H1 (cell line): ENCODE data around the gene UBE3A. TPM values are rescaled to one million over a fixed set of nuclear protein-coding genes. Genes with fewer than 3 reads are reported as not detected.

Experiments
- CTCF ChIA-PET: fragments of 300-600 bp; sonication (Branson Sonifier 250); formaldehyde crosslinking; loops from one replicate; lab custom pipeline; 2021; ENCODE audit not compliant: partially characterized antibody; lab: Charles Lee
- POLR2A ChIA-PET: fragments of 300-600 bp; sonication (Branson Sonifier 250); formaldehyde crosslinking; loops from one replicate; lab custom pipeline; 2021; ENCODE audit warnings: inconsistent platforms; ENCODE audit not compliant: partially characterized antibody; lab: Charles Lee
- DNase-seq, 2 experiments: peaks; one replicate each; pipeline versions ENCODE4 v3.0.0 to v3.0.0-alpha.2; 2010 to 2022; ENCODE audit warnings: low spot score in 2 of 2, low read depth in 1 of 2, mixed read lengths in 1 of 2
- FAIRE-seq: peaks from 2 replicates; lab custom pipeline; 2011; peaks lifted over from hg19 to GRCh38; lab: Jason Lieb, UNC
- H2AFZ ChIP-seq: 2 replicates; pipeline ENCODE4 v1.8.1; 2012; ENCODE audit warnings: low read length, inconsistent platforms
- H2AK5ac ChIP-seq: 2 replicates; pipeline ENCODE4 v1.6.1; 2013; ENCODE audit warnings: low read depth, low read length
- H2BK120ac ChIP-seq: replicated peaks from 2 replicates; pipeline ENCODE3; 2013; ENCODE audit warnings: low read depth, low read length, inconsistent platforms
- H2BK12ac ChIP-seq: 2 replicates; pipeline ENCODE4 v1.6.1; 2013; ENCODE audit warnings: low read depth, low read length
- H2BK15ac ChIP-seq: 2 replicates; pipeline ENCODE4 v1.6.1; 2013; ENCODE audit warnings: low read length
- H2BK20ac ChIP-seq: 2 replicates; pipeline ENCODE4 v1.6.1; 2013; ENCODE audit warnings: low read length
- H2BK5ac ChIP-seq: 2 replicates; pipeline ENCODE4 v1.6.1; 2013; ENCODE audit warnings: low read depth, low read length
- H3K14ac ChIP-seq: 2 replicates; pipeline ENCODE4 v1.6.1; 2013; ENCODE audit warnings: inconsistent platforms; ENCODE audit not compliant: insufficient read length
- H3K18ac ChIP-seq: 2 replicates; pipeline ENCODE4 v1.6.1; 2013; ENCODE audit warnings: low read length; ENCODE audit errors: extremely low read depth
- H3K23ac ChIP-seq: 2 replicates; pipeline ENCODE4 v1.6.1; 2013; ENCODE audit warnings: inconsistent platforms; ENCODE audit not compliant: insufficient read length
- H3K23me2 ChIP-seq: 2 replicates; pipeline ENCODE4 v1.6.1; 2013; ENCODE audit warnings: low read depth, low read length
- H3K27ac ChIP-seq: 2 replicates; pipeline ENCODE4 v1.6.1; 2011; ENCODE audit warnings: low read depth, low read length, inconsistent platforms
- H3K27me3 ChIP-seq, 4 experiments: replicated peaks in 1 of 4; 1 replicate in 1 of 4; 2 replicates in 3 of 4; pipeline versions ENCODE4 v1.6.1 to v1.8.1; 2011 to 2013; ENCODE audit warnings: low read length in 3 of 4, mild to moderate bottlenecking in 3 of 4, inconsistent platforms in 2 of 4, mixed read lengths in 2 of 4, moderate library complexity in 1 of 4; ENCODE audit not compliant: control insufficient read depth in 3 of 4, insufficient read depth in 3 of 4; ENCODE audit errors: extremely low read depth in 1 of 4
- H3K36me3 ChIP-seq, 4 experiments: 2 replicates each; pipeline versions ENCODE4 v1.6.1 to v1.8.1; 2011 to 2013; ENCODE audit warnings: mild to moderate bottlenecking in 4 of 4, low read length in 3 of 4, moderate library complexity in 2 of 4, control low read depth in 1 of 4, inconsistent platforms in 1 of 4; ENCODE audit not compliant: insufficient read depth in 4 of 4, control insufficient read depth in 2 of 4
- H3K4ac ChIP-seq: replicated peaks from 2 replicates; pipeline ENCODE3; 2013; ENCODE audit warnings: low read length, low read depth, mixed read lengths, inconsistent platforms; ENCODE audit not compliant: insufficient read length
- H3K4me1 ChIP-seq, 4 experiments: replicated peaks in 1 of 4; 1 replicate in 1 of 4; 2 replicates in 3 of 4; pipeline versions ENCODE4 v1.6.1 to v1.8.1; 2011 to 2013; ENCODE audit warnings: low read length in 3 of 4, inconsistent platforms in 2 of 4, mixed read lengths in 1 of 4; ENCODE audit not compliant: insufficient read depth in 4 of 4, control insufficient read depth in 3 of 4
- H3K4me2 ChIP-seq, 2 experiments: 2 replicates each; pipeline versions ENCODE4 v1.6.1 to v1.8.1; 2011 to 2013; ENCODE audit warnings: low read depth in 2 of 2, low read length in 2 of 2, control low read depth in 1 of 2, inconsistent platforms in 1 of 2, mild to moderate bottlenecking in 1 of 2; ENCODE audit not compliant: insufficient read depth in 1 of 2
- H3K4me3 ChIP-seq, 4 experiments: fragments of 200-600, 300-600 bp in 1 of 4; sonication (generic), shearing (Covaris generic), sonication (Bioruptor Twin) in 1 of 4; 2 replicates each; pipeline versions ENCODE4 v1.5.1 to v1.8.1; 2011 to 2016; ENCODE audit warnings: low read length in 4 of 4, low read depth in 3 of 4, control low read depth in 2 of 4, inconsistent platforms in 2 of 4, mild to moderate bottlenecking in 2 of 4, mixed read lengths in 1 of 4, moderate library complexity in 1 of 4; ENCODE audit not compliant: insufficient read depth in 2 of 4; ENCODE audit errors: extremely low read depth in 1 of 4
- H3K56ac ChIP-seq: replicated peaks from 2 replicates; pipeline ENCODE3; 2013; ENCODE audit warnings: low read depth, mild to moderate bottlenecking, mixed read lengths, low read length, inconsistent platforms; ENCODE audit not compliant: insufficient read length
- H3K79me1 ChIP-seq: 2 replicates; pipeline ENCODE4 v1.6.1; 2013; ENCODE audit warnings: low read depth, low read length, control low read depth
- H3K79me2 ChIP-seq, 2 experiments: 2 replicates each; pipeline versions ENCODE4 v1.6.1 to v1.8.1; 2012 to 2013; ENCODE audit warnings: low read length in 2 of 2, mild to moderate bottlenecking in 2 of 2, inconsistent platforms in 1 of 2; ENCODE audit not compliant: insufficient read depth in 2 of 2, control insufficient read depth in 1 of 2
- H3K9ac ChIP-seq, 4 experiments: replicated peaks in 1 of 4; 1 replicate in 1 of 4; 2 replicates in 3 of 4; pipeline versions ENCODE4 v1.6.1 to v1.8.1; 2011 to 2013; ENCODE audit warnings: low read depth in 3 of 4, low read length in 3 of 4, control low read depth in 2 of 4, mild to moderate bottlenecking in 2 of 4, moderate library complexity in 2 of 4, inconsistent platforms in 1 of 4; ENCODE audit errors: extremely low read depth in 1 of 4
- H3K9me3 ChIP-seq, 2 experiments: 2 replicates each; pipeline versions ENCODE4 v1.6.1 to v1.8.1; 2012 to 2013; ENCODE audit warnings: mild to moderate bottlenecking in 2 of 2, moderate library complexity in 2 of 2, control low read depth in 1 of 2, inconsistent platforms in 1 of 2, low read depth in 1 of 2, low read length in 1 of 2, mixed read lengths in 1 of 2; ENCODE audit not compliant: insufficient read depth in 2 of 2
- H4K20me1 ChIP-seq, 2 experiments: replicated peaks in 1 of 2; 2 replicates each; pipeline versions ENCODE3 to v1.8.1; 2011 to 2013; ENCODE audit warnings: inconsistent platforms in 2 of 2, low read length in 2 of 2, mild to moderate bottlenecking in 1 of 2; ENCODE audit not compliant: insufficient read depth in 2 of 2, control insufficient read depth in 1 of 2
- H4K5ac ChIP-seq: 2 replicates; pipeline ENCODE4 v1.6.1; 2013; ENCODE audit warnings: low read length, low read depth, mixed read lengths, inconsistent platforms; ENCODE audit not compliant: insufficient read length
- H4K8ac ChIP-seq: 2 replicates; pipeline ENCODE4 v1.8.0; 2013; ENCODE audit warnings: mild to moderate bottlenecking, moderate library complexity, low read length, inconsistent platforms; ENCODE audit not compliant: insufficient read depth; ENCODE audit errors: extremely low read depth
- H4K91ac ChIP-seq: replicated peaks from 2 replicates; pipeline ENCODE3; 2013; ENCODE audit warnings: low read length, mixed read lengths, inconsistent platforms; ENCODE audit not compliant: insufficient read length
- CHD2 ChIP-seq: IDR thresholded peaks from 2 replicates; pipeline ENCODE4 v1.6.1; 2012; ENCODE audit warnings: low read length, improper control_type of control experiment
- CTCF ChIP-seq, 3 experiments: IDR thresholded peaks; 1 replicate in 2 of 3; 2 replicates in 1 of 3; pipeline versions ENCODE4 v1.5.1 to v1.6.1; 2011; ENCODE audit warnings: low read length in 3 of 3, mild to moderate bottlenecking in 3 of 3, inconsistent platforms in 2 of 3, low read depth in 1 of 3, moderate library complexity in 1 of 3; ENCODE audit not compliant: insufficient read depth in 1 of 3; ENCODE audit errors: control extremely low read depth in 1 of 3
- EP300 ChIP-seq, 2 experiments: IDR thresholded peaks; 1 replicate in 1 of 2; 2 replicates in 1 of 2; pipeline ENCODE4 v1.6.1; 2011 to 2012; ENCODE audit warnings: low read depth in 2 of 2, low read length in 2 of 2, mild to moderate bottlenecking in 2 of 2, borderline replicate concordance in 1 of 2, inconsistent platforms in 1 of 2, moderate library complexity in 1 of 2
- EZH2 ChIP-seq: fragments of 200-600 bp; sonication (generic); IDR thresholded peaks from 2 replicates; pipeline ENCODE4 v1.7.1; 2012; ENCODE audit warnings: low read depth, mild to moderate bottlenecking, moderate library complexity, low read length, inconsistent platforms; ENCODE audit not compliant: severe bottlenecking
- HDAC6 ChIP-seq: IDR thresholded peaks from one replicate; pipeline ENCODE4 v1.7.1; 2012; ENCODE audit warnings: low read depth, mild to moderate bottlenecking, inconsistent platforms, low read length, moderate library complexity
- JUN ChIP-seq: IDR thresholded peaks from 2 replicates; pipeline ENCODE4 v1.6.1; 2011; ENCODE audit warnings: low read depth, mild to moderate bottlenecking, improper control_type of control experiment, low read length
- PHF8 ChIP-seq: fragments of 200-600 bp; sonication (generic); conservative IDR thresholded peaks from 2 replicates; pipeline ENCODE4 v1.7.1; 2012; ENCODE audit warnings: low read depth, mild to moderate bottlenecking, inconsistent platforms, low read length, moderate library complexity
- POLR2A ChIP-seq, 2 experiments: IDR thresholded peaks; 1 replicate in 1 of 2; 2 replicates in 1 of 2; pipeline ENCODE4 v1.6.1; 2011; ENCODE audit warnings: low read depth in 2 of 2, low read length in 2 of 2, mild to moderate bottlenecking in 2 of 2; ENCODE audit errors: control extremely low read depth in 1 of 2
- SIX5 ChIP-seq: IDR thresholded peaks from 2 replicates; pipeline ENCODE4 v1.6.1; 2011; ENCODE audit warnings: mild to moderate bottlenecking, low read depth, low read length
- SRF ChIP-seq: IDR thresholded peaks from 2 replicates; pipeline ENCODE4 v1.6.1; 2011; ENCODE audit warnings: mild to moderate bottlenecking, low read depth, low read length, moderate library complexity
- TEAD4 ChIP-seq: IDR thresholded peaks from 2 replicates; pipeline ENCODE4 v1.6.1; 2012; ENCODE audit warnings: low read depth, low read length, inconsistent platforms, mixed read lengths
- polyA plus RNA-seq, 7 experiments: library from polyadenylated mRNA; depleted of rRNA in 3 of 7; stranded (reverse) in 5 of 7; unstranded in 2 of 7; fragments of >200 nt in 5 of 7; fragments of 200-250 nt in 2 of 7; gene quantifications; 1 replicate in 5 of 7; 2 replicates in 1 of 7; 4 replicates in 1 of 7; pipeline versions ENCODE4 v1.2.1 to v1.2.3, GENCODE V29; 2011 to 2013; ENCODE audit warnings: missing spikeins in 2 of 7, mixed read lengths in 2 of 7
- total RNA-seq: library from RNA; stranded (reverse); fragmentation: NEBNext Ultra II Directional; extraction: Animal tissue kit (Norgen Biotek cat#: 25700); gene quantifications from 2 replicates; pipeline ENCODE4 v1.2.1, GENCODE V29; 2021
- TF ChIP-seq, protein P1 (sequence below): IDR thresholded peaks from 2 replicates; pipeline ENCODE4 v1.6.1; 2012; ENCODE audit warnings: inconsistent platforms

The UBE3A gene
- total and polyA plus RNA-seq, 2 of the 8 experiments (the other 6 are each of a cell fraction or from before 2014, with no cell fraction given): 13.8 to 110 TPM

DNA sequence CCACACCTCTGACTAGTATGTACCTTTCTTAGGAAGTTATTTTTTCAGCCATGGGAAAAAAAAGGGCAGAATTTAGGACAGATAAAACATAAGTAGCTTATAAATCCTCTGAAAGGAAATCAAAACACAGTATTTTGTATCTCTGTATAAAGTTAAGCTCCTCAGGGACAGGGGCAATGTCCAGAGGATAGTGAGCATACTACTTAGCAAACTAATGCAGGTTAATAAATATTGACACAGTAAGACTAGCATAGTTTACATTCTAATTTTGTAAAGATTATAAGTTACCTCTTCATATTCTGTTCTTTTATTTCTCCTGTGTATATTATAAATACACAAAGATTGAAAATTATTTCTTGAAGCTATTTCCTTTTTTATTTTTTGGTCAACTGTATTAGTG lies 2.1 kb downstream of the UBE3A start:
- peaks cover 50 to 64% of the 10 kb centered on the region in 2 experiments for H3K79me2 ChIP-seq
- H3K4ac ChIP-seq: no peak overlapping the region
- no peak overlapping the region for H4K91ac ChIP-seq
- ChIA-PET POLR2A (interaction anchor here (1.3 to 1.4 kb wide), 3 partner anchors 10 to 26 kb away, joined by 3 read pairs; no protein-coding TSS in a partner anchor), CTCF (interaction anchor here (1.2 kb wide), 1 partner anchor 248 kb away, joined by 3 read pairs; no protein-coding TSS in a partner anchor)
- peak overlapping the region in 1 of 4 experiments; percentile 34; a peak in 1 of 7 replicates for H3K9ac ChIP-seq
- H2AFZ ChIP-seq: no peak overlapping the region
- peaks cover 7% of the 10 kb centered on the region for H3K23me2 ChIP-seq
- H2BK5ac ChIP-seq: no peak overlapping the region
- peak overlapping the region in 1 of 4 experiments; percentile 72; a peak in 2 of 8 replicates for H3K4me3 ChIP-seq
- no peak overlapping the region for H3K18ac ChIP-seq
- H3K23ac ChIP-seq: no peak overlapping the region
- DNase-seq: no peak
- peak overlapping the region; percentile 78 to 80; a peak in 2 of 4 replicates for H3K4me2 ChIP-seq
- H3K56ac ChIP-seq: no peak overlapping the region
- no peak overlapping the region for H3K14ac ChIP-seq
- no peaks in the 10 kb centered on the region for H3K36me3 ChIP-seq
- no peak for FAIRE-seq
- no peak overlapping the region for H2BK120ac ChIP-seq
- H4K20me1 ChIP-seq: peaks cover 16 to 22% of the 10 kb centered on the region in 2 experiments
- no peak overlapping the region for H2BK20ac ChIP-seq
- H4K8ac ChIP-seq: no peak overlapping the region
- no peaks in the 10 kb centered on the region; a peak in 3 of 7 replicates for H3K4me1 ChIP-seq
- no peak overlapping the region for H4K5ac ChIP-seq
- no peaks in the 10 kb centered on the region for H3K27me3 ChIP-seq
- H3K9me3 ChIP-seq: no peaks in the 10 kb centered on the region
- no peak overlapping the region for H2BK12ac ChIP-seq
- H2BK15ac ChIP-seq: no peak overlapping the region
- H2AK5ac ChIP-seq: no peak overlapping the region
- H3K27ac ChIP-seq: no peak overlapping the region
- peaks cover 3% of the 10 kb centered on the region; the same call in 1 of the 2 replicates for H3K79me1 ChIP-seq
- TF ChIP-seq CTCF (IDR thresholded peaks at IDR 0.05; ENCODE audit: control extremely low read depth in 1 of 3, insufficient read depth in 1 of 3, low read depth in 1 of 3, low read length in 3 of 3) (no peak), CHD2 (no peak), EZH2 (no peak), SIX5 (no peak), JUN (no peak), POLR2A (IDR thresholded peaks at IDR 0.05; ENCODE audit: control extremely low read depth in 1 of 2, low read depth in 2 of 2, low read length in 2 of 2) (no peak), EP300 (IDR thresholded peaks at IDR 0.05; ENCODE audit: borderline replicate concordance in 1 of 2, low read depth in 2 of 2, low read length in 2 of 2) (no peak), HDAC6 (no peak), PHF8 (no peak), SRF (no peak), TEAD4 (no peak)
- TF ChIP-seq, protein P1, sequence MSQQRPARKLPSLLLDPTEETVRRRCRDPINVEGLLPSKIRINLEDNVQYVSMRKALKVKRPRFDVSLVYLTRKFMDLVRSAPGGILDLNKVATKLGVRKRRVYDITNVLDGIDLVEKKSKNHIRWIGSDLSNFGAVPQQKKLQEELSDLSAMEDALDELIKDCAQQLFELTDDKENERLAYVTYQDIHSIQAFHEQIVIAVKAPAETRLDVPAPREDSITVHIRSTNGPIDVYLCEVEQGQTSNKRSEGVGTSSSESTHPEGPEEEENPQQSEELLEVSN: no peak
